GM18526 (cell line): Measurements from ENCODE around the gene ALK.

Experiments
- POLR2A ChIP-seq: IDR thresholded peaks from 3 replicates; pipeline ENCODE4 v1.6.1; 2011; ENCODE audit not compliant: insufficient read length; ENCODE audit errors: extremely low read depth

ALK gene

GRCh38 chr2:29222381-29223179, 698.8 kb downstream of the ALK start:
- no peak for TF ChIP-seq POLR2A

- TF ChIP-seq POLR2A, result no peak
Observed at GRCh38 chr2:29220506-29221270, 700.7 kb downstream of the ALK start.

GRCh38 chr2:29219374-29219773, 702.0 kb downstream of the ALK start:
- TF ChIP-seq POLR2A, result no peak

- TF ChIP-seq POLR2A, result no peak
Observed at GRCh38 chr2:29218550-29219125, 702.7 kb downstream of the ALK start.

- TF ChIP-seq POLR2A, result no peak
Observed at GRCh38 chr2:29218071-29218470, 703.3 kb downstream of the ALK start.

GRCh38 chr2:29216609-29216909, 704.8 kb downstream of the ALK start:
- TF ChIP-seq POLR2A, result no peak

GRCh38 chr2:29215739-29216608, 705.4 kb downstream of the ALK start:
- TF ChIP-seq POLR2A, result no peak

- TF ChIP-seq POLR2A, result no peak
Observed at GRCh38 chr2:29215073-29215472, 706.3 kb downstream of the ALK start.

GRCh38 chr2:29213888-29214291, 707.5 kb downstream of the ALK start:
- TF ChIP-seq POLR2A, result no peak

GRCh38 chr2:29212009-29212408, 709.4 kb downstream of the ALK start:
- TF ChIP-seq POLR2A, result no peak

- TF ChIP-seq POLR2A, result no peak
Observed at GRCh38 chr2:29209551-29209950, 711.8 kb downstream of the ALK start.

GRCh38 chr2:29207352-29208148, 713.8 kb downstream of the ALK start:
- no peak for TF ChIP-seq POLR2A

GRCh38 chr2:29206941-29207340, 714.4 kb downstream of the ALK start:
- no peak for TF ChIP-seq POLR2A

GRCh38 chr2:29202819-29203495, 718.4 kb downstream of the ALK start:
- TF ChIP-seq POLR2A, result no peak
